GM21423 (cell line): ENCODE data around the gene ADCY5.
"Not testable (repeated sequence)": the region's sequence is repeated elsewhere in the genome, so short reads cannot be mapped to it uniquely, and the experiment has no call there.

ENCODE experiments used
- ATAC-seq: cut with Tn5 transposase; IDR thresholded peaks from one replicate; pipeline ENCODE4 v1.9.1; 2021; ENCODE audit warnings: mild to moderate bottlenecking, moderate library complexity; ENCODE audit not compliant: unreplicated experiment

ADCY5 gene

DNA sequence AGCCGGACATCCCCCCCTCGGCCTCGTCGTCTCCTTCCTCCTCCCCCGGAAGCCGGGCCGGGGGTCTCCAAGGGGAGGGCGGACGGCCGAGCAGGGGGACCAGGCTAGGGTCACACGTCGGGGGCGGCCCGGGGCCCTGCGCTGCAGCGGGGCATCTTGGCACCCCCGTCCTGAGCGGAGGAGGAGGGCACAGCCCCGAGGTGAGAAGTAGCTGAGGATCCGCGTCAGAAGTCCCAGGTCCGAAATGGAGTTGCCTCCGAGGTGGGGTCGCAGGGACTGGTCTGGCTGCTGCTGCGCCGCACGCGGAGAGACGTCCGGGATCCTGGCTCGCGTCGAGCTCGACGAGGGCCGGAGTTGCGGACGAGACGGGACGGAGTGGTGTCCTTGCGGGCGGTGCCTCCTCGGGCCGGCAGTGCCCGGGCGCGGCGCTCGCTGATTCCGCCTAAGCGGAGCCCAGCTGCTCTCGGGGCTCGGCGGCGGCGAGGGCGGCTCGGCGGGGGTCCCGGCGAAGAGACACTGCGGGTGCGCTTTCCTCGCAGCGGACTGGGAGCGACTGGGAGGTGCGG lies at the start of gene ADCY5:
Gene ADCY5, minus strand, starts transcription at position 555 of the 566 bp plus-strand sequence. Its CDS starts 545 bp downstream, at position 10.
- ATAC-seq, result no peak

DNA sequence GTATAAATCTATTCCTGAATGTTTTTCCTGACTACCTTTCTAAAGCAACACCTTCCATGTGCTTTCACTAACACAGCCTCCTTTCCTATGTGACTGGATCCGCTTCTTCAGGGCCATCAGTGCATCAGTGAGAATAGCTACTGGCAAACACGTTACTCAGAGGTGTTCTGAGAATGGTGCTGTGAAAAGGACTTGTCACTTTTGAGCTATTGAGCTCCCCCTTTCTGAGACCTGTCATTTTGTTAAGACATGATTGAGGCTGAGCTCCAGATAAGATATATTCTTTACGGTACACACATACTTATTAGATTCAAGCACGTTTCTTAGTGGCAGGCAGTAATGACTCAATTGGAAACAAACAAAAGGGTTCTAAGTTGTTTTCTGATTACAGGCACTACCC lies 45.0 kb upstream of the ADCY5 start:
- no peak for ATAC-seq

DNA sequence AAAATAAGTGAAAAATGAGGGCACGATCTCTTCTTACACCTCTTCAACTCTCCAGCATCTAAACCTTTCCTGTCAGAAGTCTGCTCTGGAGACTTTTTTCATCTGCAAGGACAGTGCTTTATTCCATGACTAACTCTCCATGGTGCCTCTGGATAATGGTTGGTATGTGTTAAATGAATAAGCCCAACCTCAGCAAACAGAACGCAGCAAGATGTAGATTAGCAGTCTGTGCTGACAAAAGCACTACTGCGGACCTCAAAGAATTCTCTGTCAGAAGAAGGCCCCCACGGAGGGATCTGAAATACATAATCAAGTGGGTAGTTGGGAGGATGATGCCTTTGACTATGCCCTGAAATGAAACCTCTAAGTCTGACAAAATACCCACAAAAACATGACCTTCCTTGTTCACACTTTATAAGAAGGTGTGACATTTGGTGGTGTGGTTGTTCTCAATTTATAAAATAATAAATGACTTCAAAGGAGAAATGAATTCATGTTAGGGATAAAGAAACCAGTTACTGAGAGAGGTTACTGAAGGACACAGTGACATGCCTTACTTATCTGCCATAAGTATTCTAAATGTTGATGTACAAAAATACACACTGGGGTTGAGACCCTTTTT lies 43.2 kb upstream of the ADCY5 start:
- ATAC-seq, result no peak

DNA sequence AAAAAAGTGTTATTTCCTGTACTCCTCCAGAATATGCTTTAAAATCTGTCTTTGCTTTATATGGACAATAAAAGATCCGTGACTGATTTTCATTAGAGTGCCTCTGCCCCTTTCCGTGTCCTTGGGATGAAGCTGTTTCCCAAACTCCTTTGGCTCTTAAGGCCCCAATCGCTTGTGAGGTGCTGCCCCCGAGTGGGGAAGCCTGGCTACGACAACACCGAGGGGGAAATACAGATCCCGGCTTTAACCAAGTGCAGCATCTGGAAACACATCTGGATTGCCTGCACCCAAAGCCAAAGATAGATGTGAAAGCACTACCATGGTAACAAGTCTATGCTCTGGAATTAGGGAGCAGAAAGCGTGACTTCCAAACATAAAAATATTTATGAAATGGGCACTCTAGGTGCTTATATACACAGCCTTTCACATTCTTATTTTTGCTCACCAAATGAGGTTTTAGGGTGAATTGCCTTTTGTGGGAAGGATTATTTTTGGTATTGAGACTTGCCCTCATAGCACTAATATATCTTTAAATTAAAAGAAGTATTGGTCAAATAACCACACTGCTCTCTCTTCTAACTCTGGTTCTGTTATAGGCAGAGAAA lies 40.6 kb upstream of the ADCY5 start:
- ATAC-seq, result no peak

GRCh38 chr3:123488645-123489347 lies 39.9 kb upstream of the ADCY5 start:
- ATAC-seq, result no peak

DNA sequence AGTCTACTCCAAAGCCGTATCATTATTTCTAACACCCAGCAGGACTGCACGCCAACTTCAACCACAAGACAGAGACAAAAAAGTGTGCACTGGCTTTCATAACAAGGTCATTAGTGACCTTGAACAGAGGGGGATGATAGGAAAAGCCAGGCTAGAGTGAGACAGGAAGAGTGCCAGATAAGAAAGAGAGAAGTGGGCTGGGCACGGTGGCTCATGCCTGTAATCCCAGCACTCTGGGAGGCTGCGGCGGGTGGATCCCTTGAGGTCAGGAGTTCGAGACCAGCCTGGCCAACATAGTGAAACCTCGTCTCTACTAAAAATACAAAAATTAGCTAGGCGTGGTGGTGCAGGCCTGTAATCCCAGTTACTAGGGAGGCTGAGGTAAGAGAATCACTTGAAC lies 38.2 kb upstream of the ADCY5 start:
- not testable (repeated sequence) for ATAC-seq

DNA sequence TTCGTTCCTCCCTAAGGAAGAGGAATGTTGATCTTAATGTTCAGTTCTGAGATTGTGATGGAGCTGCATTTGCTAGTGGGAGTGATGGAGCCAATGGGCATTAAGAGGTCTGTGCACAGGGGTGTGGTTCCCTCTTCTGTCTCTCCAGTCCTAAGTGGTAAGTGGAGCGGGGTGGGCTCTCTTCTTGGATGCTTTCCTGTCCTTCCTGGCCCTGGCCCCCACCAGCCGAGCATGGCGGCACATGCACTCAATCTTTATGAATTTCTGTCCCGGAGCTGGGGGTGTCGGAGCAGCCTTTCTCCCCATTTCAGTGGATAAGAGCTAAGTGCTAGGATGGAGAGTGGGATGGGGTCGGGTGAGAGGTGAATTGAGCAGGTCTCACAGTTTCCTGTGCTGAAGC lies 37.6 kb upstream of the ADCY5 start:
- ATAC-seq, result no peak

DNA sequence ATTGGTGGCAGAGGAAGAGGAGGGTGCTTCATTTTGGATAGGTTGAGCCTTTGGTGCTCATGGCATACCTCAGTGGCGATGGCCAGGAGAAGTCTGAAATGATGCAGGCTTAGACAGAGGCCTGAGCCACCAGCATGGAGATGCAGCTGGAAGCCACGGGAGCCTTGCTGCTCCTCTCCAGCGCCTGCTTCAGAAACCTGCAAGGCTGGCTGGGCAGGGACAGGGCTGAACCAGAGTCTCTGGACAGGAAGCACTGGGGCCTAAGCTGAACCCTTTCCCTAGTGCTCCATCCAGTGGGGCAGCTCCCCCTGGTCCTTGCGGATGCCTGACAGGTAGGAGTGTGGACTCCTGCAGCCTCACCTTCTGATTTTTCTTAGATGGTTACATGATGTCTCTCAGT lies 36.7 kb upstream of the ADCY5 start:
- ATAC-seq, result no peak

DNA sequence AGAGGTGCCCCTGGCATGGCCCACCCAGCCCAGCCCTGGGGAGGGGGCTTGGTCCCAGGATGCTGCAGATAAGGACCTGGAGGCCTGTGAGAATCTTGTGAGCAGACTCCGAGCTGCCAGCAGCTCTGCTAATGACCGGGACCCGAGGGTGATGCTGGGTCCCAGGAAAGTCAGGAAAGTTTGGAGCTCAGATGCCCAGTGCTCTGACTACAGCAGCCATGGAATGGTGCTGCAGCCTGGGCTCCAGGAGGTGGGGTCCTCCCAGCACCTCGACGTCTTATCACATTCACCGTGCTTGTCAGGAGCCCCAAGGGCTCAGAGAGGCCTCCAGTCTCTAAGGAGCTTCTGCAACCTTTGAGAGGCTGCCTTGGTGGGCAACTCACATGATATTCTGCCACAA lies 34.3 kb upstream of the ADCY5 start:
- no peak for ATAC-seq

DNA sequence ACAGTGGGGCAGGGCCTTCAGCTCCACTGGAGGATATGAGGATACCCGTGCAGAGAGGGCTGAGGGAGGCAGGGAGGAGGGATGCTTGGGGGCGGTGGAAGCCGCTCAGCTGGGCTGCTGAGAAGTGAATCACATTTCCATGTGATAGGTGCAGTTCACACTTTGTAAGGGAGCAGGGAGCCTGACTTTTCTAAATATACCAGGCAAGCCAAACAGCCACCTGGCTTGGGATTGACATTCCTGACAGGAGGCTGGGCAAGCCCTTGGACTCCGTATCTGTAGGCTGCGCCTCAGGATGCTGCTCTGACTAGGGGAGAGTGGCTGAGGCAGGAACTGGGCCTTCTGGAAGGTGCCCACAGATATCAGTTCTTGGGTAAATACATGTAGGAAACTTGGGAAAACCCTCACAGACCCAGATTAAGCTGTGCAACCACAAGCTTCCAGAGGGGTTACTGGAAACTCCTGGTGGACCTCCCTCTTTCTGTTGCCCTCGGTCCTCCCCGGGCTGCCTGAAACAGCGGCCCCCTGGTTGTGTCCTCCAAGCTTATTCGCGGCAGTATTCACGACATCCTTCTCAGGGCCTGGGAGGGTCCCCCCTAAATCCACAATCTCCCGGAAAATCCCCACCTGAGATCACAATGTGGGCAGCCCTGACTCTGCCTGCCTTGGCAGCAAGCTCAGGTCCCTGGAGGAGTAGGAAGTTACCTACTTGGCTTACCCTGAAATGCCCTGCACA lies 33.0 kb upstream of the ADCY5 start:
- ATAC-seq, result no peak

DNA sequence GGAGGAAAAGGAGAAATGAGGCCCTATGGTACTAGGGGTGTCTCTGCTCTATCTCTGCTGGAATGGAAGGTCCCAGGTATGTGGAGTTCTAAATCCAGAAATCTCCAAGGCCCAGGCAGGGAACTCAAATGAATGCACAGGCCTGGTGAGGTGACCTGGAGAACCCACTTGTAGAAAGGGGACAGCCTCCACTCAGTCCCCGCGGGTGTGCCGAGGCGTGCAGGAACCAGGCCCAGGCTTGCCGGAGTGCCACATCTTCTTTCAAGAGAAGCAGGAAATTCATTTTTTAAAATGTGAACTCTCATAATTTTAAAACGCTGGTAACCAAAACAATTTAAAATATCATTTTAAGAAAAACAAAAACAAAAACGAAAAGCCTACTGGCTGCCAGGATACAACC lies 32.2 kb upstream of the ADCY5 start:
- no peak for ATAC-seq

DNA sequence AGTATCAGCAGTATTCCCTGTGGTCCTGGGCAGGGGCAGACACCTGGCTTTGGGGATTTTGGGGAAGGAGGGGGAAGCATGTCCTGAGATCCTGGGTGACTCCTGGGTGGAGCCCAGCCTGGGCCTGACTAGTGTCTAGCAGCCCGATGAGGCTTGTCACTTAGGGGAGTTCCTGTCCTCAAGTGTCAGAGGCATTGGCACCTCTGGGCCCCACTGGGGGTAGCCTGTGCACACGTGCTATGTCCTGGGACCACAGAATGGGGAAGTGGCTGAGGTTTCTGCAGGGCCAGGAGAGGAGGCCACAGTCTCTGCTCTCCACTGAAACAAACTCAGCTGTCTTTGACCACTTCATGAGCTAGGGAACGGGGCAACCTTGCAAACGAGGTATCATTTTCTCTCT lies 31.5 kb upstream of the ADCY5 start:
- no peak for ATAC-seq

DNA sequence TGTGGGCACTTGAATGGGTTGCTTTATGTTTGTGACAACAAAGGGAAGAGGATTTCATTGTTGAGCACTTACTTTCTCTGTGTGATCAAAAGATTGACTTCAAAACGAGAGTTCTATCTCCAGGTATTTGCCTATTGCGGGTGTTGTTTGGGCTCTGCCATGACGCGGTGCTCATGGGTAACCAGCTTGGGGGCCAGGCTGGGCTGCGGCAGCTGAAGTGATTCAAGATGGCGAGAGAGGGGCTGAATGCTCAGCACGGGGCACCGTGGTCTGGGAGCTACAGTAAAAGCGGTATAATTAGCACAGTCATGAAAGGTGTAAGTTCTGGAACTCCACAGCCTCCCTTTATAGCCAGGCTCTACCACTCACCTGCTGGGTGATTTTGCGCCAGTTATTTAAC lies 31.0 kb upstream of the ADCY5 start:
- ATAC-seq, result no peak

GRCh38 chr3:123478314-123478713 lies 29.4 kb upstream of the ADCY5 start:
- ATAC-seq, result no peak

DNA sequence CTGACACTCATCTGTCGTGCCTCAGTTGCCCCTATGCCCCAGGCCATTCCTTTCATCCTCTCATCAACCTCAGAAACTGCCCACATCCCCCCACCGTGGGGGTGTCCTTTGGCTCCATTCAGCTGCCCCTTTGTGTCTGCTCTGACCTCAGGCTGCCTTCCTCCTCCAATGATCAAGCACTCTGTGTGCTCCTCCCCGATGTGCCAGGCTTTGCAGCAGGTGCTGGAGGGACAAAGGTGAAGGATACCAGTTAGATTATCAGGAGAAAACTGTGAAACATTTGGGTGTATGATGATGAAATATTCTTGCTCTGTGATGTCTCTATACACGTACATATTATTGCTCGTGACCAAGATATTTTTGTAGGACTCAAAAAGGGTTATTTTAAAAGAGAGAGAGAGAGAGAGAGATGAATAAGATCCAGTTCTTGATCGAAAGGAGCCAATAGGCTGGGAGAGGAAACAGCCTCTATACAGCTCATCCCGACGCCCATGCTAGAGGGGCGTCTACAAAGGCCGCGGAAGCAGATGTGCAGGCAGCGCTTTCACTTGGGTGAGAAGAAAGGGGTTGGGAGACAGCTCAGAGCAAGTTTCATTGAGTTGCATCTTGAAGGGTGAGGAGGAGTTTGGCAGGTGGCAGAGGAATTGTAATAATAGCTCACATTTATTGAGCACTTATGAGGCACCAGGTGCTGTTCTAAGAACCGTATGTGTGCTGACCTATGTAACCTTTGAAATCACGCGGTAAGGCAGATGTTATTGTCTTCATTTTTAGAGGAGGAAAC lies 28.3 kb upstream of the ADCY5 start:
- no peak for ATAC-seq

DNA sequence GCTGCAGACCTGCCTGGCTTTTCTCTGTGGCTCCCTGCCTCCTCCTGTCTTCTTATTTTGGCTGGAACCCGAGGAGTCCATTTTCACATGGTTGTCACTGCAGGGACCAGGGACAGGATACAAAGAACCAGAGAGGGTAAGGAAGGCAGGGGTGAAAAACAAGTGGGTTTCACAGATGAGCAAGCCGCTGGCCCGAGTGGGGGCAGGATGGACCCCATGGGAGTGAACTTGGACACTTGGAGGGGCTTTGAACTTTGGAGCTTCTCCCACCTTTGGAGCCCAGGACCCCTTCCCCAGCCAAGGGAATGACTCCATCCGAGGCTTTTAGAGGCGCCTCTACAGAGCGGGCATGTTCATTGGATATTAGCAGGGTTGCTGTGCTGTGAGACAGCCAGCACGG lies 26.9 kb upstream of the ADCY5 start:
- no peak for ATAC-seq

GRCh38 chr3:123471106-123471505 lies 22.2 kb upstream of the ADCY5 start:
- ATAC-seq, result no peak

DNA sequence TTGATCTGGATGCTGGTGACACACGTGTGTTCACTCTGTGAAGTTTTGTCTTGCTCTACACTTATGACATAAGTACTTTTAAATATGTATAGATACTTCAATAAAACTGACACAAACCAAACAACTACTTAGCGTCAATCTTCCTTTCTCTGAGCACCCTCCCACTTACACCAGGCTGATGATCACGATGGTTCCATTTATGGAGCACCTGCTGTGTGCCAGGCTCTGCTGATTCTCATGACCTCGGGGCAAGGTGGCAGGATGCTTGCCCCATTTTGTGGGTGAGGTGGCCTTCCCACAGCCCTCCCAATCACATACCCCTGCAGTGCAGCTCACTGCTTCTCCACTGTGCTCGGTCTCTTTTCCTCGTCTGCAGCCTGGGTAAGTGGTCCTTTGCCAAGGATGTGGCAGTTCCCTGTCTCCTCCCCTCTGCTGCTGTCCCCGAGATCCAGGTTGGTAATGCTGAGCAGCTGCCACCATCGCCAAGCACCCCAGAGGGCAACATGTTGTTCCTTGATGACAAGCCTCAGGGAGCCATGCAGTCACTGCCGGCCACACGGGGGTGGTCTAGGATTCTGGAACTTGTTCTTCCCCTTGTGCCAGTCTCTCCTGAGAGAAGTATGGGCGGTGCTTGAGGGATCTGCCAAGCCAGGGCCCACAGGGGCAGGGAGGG lies 20.6 kb upstream of the ADCY5 start:
- ATAC-seq, result no peak

- no peak for ATAC-seq
These were observed 18.2 kb upstream of the ADCY5 start for GRCh38 chr3:123467046-123467445.

DNA sequence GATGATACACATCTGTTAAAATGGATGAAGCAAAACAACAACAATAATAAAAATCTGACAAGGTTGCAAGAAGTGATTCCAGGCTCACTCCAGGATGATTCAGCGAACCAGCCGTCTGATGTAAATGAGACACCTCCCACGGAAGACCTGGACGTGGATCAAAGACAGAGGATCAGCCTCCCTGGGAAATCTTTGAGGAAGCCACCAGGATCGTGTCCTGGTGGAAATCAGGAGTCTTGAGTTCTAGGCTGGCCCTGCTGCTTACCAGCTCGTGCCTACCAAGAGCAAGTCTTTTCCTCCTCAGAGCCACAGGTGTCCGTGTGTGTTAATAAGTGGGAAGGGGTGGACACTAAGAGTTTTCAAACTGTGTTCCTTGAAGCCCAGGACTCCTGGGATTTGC lies 15.3 kb upstream of the ADCY5 start:
- ATAC-seq, result no peak
